ENCODE data around the gene OTOG. TPM values are rescaled to one million over a fixed set of nuclear protein-coding genes. Genes with fewer than 3 reads are reported as not detected.

OTOG gene
- total RNA-seq, 6 experiments from 2014 or later: not detected

DNA sequence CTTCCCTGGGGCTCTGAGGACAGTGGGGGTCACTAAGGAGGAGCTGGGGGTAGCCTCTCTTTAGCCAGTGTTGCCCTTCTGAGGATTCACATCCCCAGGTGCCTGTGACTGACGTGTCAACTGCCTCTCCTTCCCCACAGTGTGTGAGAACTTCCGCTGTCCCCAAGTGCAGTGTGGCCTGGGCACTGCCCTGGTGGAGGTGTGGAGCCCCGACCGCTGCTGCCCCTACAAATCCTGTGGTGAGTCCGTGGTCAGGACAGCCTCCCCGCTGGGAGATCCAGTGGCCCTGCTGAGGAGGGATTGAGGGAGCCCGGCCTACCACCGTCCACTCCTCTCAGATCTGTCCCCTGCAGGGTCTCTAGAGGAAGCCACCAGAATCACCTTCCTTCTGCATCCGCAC is 91.3 kb downstream of the OTOG start:
- intact Hi-C loops (cut with DNase I): no loop called here
- no peaks in the 10 kb centered on the region for H3K9me3 ChIP-seq
- ATAC-seq (no peak), DNase-seq (no peak)
- H3K27me3 ChIP-seq: no peaks in the 10 kb centered on the region
- H3K4me3 ChIP-seq: no peak overlapping the region
- H3K27ac ChIP-seq: no peak overlapping the region
- H3K4me1 ChIP-seq: no peaks in the 10 kb centered on the region
- H3K36me3 ChIP-seq: no peaks in the 10 kb centered on the region
- 67% methylated on average over 1 of the region's 9 CpGs for WGBS (ENCODE audit: insufficient coverage, low coverage, low lambda C conversion rate, missing lambda C conversion rate)
- TF ChIP-seq, protein P1, sequence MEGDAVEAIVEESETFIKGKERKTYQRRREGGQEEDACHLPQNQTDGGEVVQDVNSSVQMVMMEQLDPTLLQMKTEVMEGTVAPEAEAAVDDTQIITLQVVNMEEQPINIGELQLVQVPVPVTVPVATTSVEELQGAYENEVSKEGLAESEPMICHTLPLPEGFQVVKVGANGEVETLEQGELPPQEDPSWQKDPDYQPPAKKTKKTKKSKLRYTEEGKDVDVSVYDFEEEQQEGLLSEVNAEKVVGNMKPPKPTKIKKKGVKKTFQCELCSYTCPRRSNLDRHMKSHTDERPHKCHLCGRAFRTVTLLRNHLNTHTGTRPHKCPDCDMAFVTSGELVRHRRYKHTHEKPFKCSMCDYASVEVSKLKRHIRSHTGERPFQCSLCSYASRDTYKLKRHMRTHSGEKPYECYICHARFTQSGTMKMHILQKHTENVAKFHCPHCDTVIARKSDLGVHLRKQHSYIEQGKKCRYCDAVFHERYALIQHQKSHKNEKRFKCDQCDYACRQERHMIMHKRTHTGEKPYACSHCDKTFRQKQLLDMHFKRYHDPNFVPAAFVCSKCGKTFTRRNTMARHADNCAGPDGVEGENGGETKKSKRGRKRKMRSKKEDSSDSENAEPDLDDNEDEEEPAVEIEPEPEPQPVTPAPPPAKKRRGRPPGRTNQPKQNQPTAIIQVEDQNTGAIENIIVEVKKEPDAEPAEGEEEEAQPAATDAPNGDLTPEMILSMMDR (IDR thresholded peaks at IDR 0.05): no peak

DNA sequence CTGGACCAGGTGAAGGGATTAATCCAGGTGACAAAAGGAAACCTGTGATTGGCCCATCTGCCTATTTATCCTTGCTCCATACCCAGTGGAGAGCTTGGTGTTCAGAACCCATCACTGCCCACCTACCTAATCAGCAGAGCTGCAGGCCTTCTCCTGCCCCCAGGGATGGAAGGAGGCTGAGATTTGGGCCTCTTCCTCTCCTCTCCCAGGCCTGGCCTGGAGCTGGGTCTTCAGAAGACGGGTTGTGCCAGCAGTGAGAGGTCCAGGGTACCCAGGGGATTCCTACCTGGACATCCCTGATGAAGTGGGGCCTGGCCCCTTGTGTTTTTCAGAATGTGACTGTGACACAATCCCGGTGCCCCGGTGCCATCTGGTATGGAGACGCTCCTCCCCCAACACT is 92.0 kb downstream of the OTOG start:
- 94% methylated on average over 3 of the region's 4 CpGs for WGBS (ENCODE audit: insufficient coverage, low coverage, low lambda C conversion rate, missing lambda C conversion rate)
- no peak for TF ChIP-seq POLR2A (IDR thresholded peaks at IDR 0.05)
- TF ChIP-seq, protein P1 (IDR thresholded peaks at IDR 0.05): no peak

DNA sequence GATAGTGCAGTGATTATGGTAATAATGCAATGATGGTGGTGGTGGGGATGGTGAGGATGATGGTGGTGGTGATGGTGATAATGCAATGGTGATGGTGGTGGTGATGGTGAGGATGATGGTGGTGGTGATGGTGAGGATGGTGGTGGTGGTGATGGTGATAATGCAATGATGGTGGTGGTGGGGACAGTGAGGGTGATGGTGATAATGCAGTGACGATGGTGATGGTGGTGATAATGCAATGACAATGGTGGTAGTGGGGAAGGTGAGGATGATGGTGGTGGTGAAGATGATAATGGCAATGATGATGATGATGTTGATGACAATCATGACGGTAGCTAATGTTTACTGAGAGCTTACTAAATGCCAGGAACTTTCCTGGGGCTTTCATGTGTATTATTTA is 92.7 kb downstream of the OTOG start:
- H3K9me3 ChIP-seq: no peaks in the 10 kb centered on the region
- H3K4me3 ChIP-seq: no peak overlapping the region
- DNase-seq (no peak), ATAC-seq (no peak)
- H3K4me1 ChIP-seq: no peaks in the 10 kb centered on the region
- no peak for TF ChIP-seq POLR2A (IDR thresholded peaks at IDR 0.05)
- TF ChIP-seq, protein P1 (IDR thresholded peaks at IDR 0.05): no peak
- H3K36me3 ChIP-seq: no peaks in the 10 kb centered on the region
- 45% methylated on average over 2 of the region's 2 CpGs for WGBS (ENCODE audit: insufficient coverage, low coverage, low lambda C conversion rate, missing lambda C conversion rate)
- intact Hi-C loops (cut with DNase I): no loop called here
- no peaks in the 10 kb centered on the region for H3K27me3 ChIP-seq
- H3K27ac ChIP-seq: no peak overlapping the region

More for the DNA sequence above, 92.0 kb downstream of the OTOG start:
- intact Hi-C loops (cut with DNase I): no loop called here
- no peaks in the 10 kb centered on the region for H3K9me3 ChIP-seq
- H3K4me3 ChIP-seq: no peak overlapping the region
- H3K27me3 ChIP-seq: no peaks in the 10 kb centered on the region
- ATAC-seq (no peak), DNase-seq (no peak)
- no peaks in the 10 kb centered on the region for H3K4me1 ChIP-seq
- no peaks in the 10 kb centered on the region for H3K36me3 ChIP-seq
- no peak overlapping the region for H3K27ac ChIP-seq

DNA sequence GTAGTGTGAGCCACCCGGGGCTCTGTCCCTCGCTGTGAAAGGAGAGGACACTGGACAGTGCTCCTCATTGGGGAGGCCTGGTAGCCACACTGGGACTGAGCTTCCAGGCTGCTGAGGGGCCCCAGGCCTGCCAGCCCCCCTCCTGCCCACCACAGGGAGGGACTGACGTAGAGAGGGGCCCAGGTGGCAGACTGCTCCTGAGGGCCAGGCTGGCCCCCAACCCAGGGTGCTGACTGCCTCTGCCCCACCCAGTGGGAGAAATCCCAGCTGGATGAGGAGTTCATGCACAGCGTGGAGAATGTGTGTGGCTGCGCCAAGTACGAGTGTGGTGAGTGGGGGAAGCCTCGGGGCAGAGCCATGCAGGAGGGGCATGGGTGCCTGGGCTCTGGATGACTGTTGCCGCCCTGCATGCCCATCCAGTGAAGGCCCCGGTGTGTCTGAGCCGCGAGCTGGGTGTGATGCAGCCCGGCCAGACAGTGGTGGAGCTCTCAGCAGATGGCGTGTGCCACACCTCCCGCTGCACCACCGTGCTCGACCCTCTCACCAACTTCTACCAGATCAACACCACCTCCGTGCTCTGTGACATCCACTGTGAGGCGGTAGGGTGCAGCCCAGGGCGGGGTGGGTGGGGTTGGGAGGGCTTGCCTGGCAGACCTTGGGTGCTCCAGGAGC is 93.6 kb downstream of the OTOG start:
- Histone ChIP-seq H3K4me3 (no peak overlapping the region), H3K27me3 (no peaks in the 10 kb centered on the region), H3K27ac (no peak overlapping the region), H3K36me3 (no peaks in the 10 kb centered on the region), H3K4me1 (no peaks in the 10 kb centered on the region), H3K9me3 (no peaks in the 10 kb centered on the region)
- 33% methylated on average over 2 of the region's 19 CpGs for WGBS (ENCODE audit: insufficient coverage, low coverage, low lambda C conversion rate, missing lambda C conversion rate)
- intact Hi-C loops (cut with DNase I): no loop called here
- DNase-seq (no peak), ATAC-seq (peak in 1 of 4 donors; percentile 9)
- TF ChIP-seq, protein P1 (IDR thresholded peaks at IDR 0.05): no peak
- TF ChIP-seq POLR2A (IDR thresholded peaks at IDR 0.05): no peak
